ENCODE results near the gene CPNE5. TPM values are rescaled to one million over a fixed set of nuclear protein-coding genes. Genes with fewer than 3 reads are reported as not detected.
A peak's percentile ranks its signal among the peaks of the same experiment; 100 is the strongest.

The CPNE5 gene
- total RNA-seq, 4 donors from 2014 or later, result 0.35 to 5.8 (median 2.9) TPM

- no peak for DNase-seq
- H3K27ac ChIP-seq, result no peak overlapping the region
- peaks cover 0 to 7% (median 3%) of the 10 kb centered on the region in 4 donors for H3K4me1 ChIP-seq
- no peaks in the 10 kb centered on the region for H3K27me3 ChIP-seq
- H3K4me3 ChIP-seq, result no peak overlapping the region
- TF ChIP-seq, protein P1, sequence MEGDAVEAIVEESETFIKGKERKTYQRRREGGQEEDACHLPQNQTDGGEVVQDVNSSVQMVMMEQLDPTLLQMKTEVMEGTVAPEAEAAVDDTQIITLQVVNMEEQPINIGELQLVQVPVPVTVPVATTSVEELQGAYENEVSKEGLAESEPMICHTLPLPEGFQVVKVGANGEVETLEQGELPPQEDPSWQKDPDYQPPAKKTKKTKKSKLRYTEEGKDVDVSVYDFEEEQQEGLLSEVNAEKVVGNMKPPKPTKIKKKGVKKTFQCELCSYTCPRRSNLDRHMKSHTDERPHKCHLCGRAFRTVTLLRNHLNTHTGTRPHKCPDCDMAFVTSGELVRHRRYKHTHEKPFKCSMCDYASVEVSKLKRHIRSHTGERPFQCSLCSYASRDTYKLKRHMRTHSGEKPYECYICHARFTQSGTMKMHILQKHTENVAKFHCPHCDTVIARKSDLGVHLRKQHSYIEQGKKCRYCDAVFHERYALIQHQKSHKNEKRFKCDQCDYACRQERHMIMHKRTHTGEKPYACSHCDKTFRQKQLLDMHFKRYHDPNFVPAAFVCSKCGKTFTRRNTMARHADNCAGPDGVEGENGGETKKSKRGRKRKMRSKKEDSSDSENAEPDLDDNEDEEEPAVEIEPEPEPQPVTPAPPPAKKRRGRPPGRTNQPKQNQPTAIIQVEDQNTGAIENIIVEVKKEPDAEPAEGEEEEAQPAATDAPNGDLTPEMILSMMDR (IDR thresholded peaks at IDR 0.05), result no peak
- no peak for TF ChIP-seq POLR2A (IDR thresholded peaks at IDR 0.05)
- no peaks in the 10 kb centered on the region for H3K9me3 ChIP-seq
- H3K36me3 ChIP-seq, result no peaks in the 10 kb centered on the region
These were observed 77.1 kb downstream of the CPNE5 start for GRCh38 chr6:36762123-36762522.

- Histone ChIP-seq H3K9me3 (no peaks in the 10 kb centered on the region), H3K36me3 (no peaks in the 10 kb centered on the region), H3K4me3 (no peak overlapping the region), H3K27me3 (no peaks in the 10 kb centered on the region), H3K27ac (no peak overlapping the region), H3K4me1 (peaks cover 0 to 11% (median 3%) of the 10 kb centered on the region in 4 donors)
- DNase-seq, result no peak
- no peak for TF ChIP-seq POLR2A (IDR thresholded peaks at IDR 0.05)
- TF ChIP-seq, protein P1 (IDR thresholded peaks at IDR 0.05), result no peak
These were observed 78.4 kb downstream of the CPNE5 start for GRCh38 chr6:36760685-36761435.

DNA sequence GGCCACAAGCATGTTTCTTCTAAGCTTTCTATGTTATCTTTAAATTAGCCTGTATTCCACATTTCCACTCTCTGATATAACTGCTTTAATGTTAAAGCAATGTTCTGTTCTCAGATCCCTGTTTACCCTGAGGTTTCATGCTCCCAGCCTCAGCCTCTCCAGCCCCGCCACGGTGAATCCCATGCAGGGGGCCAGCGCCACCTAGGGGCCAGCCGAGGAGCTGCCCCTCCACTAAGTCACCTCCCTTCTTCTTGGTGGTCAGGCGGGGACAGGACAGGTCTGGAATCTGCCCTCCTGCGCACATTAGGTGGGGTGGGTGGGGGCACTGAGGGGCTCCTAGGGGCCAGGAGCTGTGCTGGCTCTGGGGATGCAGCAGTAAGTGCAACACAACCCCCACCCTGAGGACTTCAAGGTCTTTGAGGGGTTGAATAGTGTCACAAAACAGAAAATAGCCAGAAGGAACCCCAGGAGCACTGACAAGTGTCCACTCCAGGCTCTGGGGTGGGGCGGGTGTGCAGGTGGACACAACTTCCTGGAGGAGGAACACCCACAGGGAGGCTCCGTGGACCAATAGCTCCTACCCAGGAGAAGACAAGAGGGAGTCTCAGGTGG lies 80.0 kb downstream of the CPNE5 start:
- Histone ChIP-seq H3K4me3 (no peak overlapping the region), H3K4me1 (peaks cover 0 to 12% (median 9%) of the 10 kb centered on the region in 4 donors), H3K36me3 (no peaks in the 10 kb centered on the region), H3K27ac (peak overlapping the region in 1 of 4 donors; percentile 37), H3K27me3 (no peaks in the 10 kb centered on the region), H3K9me3 (no peaks in the 10 kb centered on the region)
- TF ChIP-seq, protein P1 (IDR thresholded peaks at IDR 0.05), result peak; percentile 93 to 99 (median 96)
- no peak for TF ChIP-seq POLR2A (IDR thresholded peaks at IDR 0.05)
- peak; percentile 82 to 93 (median 89) for DNase-seq

DNA sequence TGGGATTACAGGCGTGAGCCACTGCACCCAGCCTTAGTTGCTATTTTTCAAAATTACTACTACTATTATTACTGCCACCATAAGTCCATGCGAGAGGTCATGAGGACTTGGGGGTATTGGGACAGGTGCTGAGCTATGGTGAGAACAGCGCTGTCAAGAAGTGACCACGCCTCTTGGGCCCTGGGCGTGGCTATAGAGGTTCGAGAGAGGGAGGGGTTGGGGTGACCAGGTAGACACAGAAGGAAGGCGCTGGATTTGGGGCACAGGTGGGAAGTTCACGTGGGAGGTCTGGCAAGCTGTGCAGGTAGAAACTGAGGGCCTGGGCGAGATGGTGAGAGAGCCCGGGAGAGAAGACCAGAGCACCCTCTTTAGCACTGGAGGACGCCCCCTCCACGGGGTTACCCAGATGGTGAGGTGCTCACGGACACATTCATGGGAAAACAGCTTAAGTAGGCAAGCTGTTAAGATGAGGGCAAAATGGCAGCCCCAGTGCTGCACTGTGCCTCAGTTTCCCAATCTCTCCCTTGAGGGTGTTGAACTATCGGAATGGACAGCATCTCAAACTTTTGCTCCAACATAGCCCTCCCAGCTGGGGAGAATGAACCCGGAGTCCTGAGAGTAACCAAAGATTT lies 80.6 kb downstream of the CPNE5 start:
- no peak for TF ChIP-seq POLR2A (IDR thresholded peaks at IDR 0.05)
- peak in 2 of 3 donors; percentile 64 to 78 for DNase-seq
- Histone ChIP-seq H3K9me3 (no peaks in the 10 kb centered on the region), H3K27ac (peak overlapping the region in 2 of 4 donors; percentile 37 to 76), H3K4me1 (peaks cover 0 to 14% (median 12%) of the 10 kb centered on the region in 4 donors), H3K4me3 (no peak overlapping the region), H3K36me3 (no peaks in the 10 kb centered on the region), H3K27me3 (no peaks in the 10 kb centered on the region)

DNA sequence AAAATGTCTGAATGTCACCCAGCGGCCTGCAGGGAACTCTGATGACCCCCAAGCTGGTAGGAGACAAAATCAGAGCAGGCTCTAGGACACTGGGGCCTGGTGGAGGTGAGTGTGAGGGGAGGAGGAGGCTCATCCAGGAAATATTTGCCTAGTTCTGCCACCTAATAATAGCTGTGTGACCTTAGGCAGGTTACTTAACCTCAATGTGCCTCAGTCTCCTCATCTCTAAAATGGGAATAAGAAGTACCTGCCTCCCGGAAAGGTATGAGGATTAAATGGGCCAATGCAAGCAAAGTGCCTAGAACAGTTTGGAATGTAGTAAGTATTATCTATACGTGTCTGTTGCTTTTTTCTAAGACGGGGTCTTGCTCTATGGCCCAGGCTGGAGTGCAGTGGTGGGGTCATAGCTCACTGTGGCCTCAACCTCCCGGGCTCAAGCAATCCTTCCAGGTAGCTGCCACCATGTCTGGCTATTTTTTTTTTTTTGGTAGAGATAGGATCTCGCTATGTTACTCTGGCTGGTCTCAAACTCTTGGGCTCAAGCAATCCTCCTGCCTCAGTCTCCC lies 81.2 kb downstream of the CPNE5 start:
- no peaks in the 10 kb centered on the region for H3K27me3 ChIP-seq
- DNase-seq, result no peak
- no peaks in the 10 kb centered on the region for H3K36me3 ChIP-seq
- peak overlapping the region in 2 of 4 donors; percentile 41 to 76 for H3K27ac ChIP-seq
- no peak overlapping the region for H3K4me3 ChIP-seq
- H3K9me3 ChIP-seq, result no peaks in the 10 kb centered on the region
- H3K4me1 ChIP-seq, result peaks cover 3 to 20% (median 15%) of the 10 kb centered on the region in 4 donors
- TF ChIP-seq, protein P1 (IDR thresholded peaks at IDR 0.05), result no peak
- no peak for TF ChIP-seq POLR2A (IDR thresholded peaks at IDR 0.05)

All from Peyer's patch (tissue), 4 donors.